HG02981 (cell line): ENCODE measurements around the gene MLH3.

Experiments used
- ATAC-seq: cut with Tn5 transposase; IDR thresholded peaks from one replicate; pipeline ENCODE4 v1.9.1; 2021; ENCODE audit warnings: mild to moderate bottlenecking, moderate library complexity; ENCODE audit not compliant: unreplicated experiment

The MLH3 gene

DNA sequence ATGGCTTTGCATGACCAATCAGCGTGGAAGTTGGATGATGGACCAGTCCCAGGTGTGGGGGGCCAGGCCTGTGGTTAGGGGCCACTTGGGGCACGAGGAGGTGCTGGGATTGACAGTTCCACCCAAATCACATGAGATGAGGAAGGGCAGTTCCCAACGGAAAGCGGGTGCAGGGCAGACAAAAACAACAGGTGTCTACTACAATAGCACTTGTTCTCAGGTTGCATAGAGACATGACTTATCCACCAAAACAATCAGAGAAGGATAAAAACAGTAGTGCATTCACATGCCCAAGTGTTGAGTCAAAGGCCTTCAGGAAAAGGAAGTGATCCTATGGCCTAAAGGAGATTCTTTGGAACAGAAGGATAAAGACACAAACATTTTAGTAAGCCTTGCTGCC, 63.1 kb downstream of the MLH3 start:
- ATAC-seq, result no peak

DNA sequence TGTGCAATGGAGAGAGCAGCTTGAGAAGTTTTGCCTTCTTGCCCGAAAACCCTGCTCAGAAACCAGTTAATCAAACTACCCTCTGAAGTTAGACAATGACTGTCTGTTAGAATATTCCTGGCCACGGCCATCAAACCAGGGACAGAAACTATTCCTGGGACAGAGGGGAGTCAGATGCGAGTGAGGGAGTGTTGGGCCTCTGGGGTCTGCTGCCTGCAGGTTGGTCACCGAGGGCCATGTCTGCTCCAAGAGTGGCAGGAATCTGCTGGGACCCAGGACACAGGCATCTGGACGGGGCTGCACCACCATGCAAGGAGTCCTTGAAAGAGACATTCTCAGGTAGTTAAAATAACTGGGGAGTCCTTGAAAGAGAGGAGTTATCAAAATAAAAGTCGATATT, 65.5 kb downstream of the MLH3 start:
- no peak for ATAC-seq

DNA sequence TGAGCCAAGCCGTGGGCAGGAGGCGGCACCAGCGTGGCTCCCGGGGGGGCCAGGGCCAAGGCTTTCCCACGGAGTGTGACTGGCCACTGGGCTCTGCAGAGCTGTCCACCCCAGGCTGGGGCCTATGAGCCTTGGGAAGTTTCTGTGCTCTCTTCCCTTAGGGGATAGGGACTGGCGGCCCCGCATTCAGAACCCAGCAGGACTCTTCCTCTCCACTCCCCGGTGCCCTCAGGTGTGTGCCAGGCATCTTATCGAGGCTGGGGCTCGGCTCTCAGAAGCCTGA, 66.3 kb downstream of the MLH3 start:
- no peak for ATAC-seq

DNA sequence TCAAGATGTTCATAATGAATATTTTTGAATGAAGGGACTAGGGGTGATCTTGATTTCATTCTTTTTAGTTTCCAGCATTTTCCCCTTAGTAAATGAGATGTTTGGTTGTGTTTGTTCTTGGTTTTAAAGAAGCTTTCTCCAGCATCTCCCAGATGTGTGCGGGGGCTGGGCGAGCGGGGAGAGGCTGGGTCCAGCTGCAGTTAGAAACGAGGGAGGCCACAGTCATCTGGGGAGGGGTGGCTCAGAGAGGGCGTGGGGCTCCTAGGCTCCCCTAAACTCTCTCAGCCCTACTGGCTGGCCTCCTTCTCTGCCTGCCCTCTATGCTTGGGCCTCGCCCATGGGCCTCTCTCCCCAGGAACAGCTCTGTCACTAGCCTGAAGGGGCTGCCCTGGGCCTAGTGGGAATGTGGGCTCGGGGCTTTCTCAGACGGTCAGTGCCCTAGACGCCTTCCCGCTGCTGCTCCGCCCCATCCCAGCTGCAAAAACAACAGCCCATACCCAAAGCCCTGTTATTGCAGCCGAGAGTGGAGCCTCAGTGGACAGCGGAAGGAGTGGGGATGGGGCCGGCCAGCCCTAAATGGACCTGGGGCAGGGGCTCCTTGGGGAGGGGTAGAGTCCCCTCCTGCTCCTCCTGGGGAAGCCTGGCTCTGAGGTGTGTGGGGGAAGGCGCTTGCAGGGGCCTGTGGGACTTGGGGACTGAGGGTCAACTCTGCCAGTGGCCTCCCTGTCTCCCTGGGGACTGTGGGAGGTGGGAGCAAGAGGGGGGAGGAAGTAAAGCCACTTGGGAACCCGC, 66.8 kb downstream of the MLH3 start:
- no peak for ATAC-seq

DNA sequence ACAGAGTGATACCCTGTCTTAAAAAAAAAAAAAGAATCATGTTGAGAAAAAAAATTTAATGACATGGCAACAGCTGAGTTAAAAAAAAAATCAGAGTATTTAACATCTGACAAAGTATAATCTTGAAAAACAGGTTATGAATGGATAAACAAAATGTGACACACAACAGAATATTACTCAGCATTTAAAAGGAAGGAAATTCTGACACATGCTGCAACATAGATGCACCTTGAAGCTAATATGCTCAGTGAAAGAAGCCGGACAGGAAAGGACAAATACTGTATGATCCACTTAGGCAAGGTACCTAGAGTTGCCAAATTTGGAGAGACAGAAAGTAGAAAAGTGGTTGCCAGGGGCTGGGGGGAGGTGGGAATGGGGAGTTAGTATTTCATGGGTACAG, 67.9 kb downstream of the MLH3 start:
- ATAC-seq, result no peak

DNA sequence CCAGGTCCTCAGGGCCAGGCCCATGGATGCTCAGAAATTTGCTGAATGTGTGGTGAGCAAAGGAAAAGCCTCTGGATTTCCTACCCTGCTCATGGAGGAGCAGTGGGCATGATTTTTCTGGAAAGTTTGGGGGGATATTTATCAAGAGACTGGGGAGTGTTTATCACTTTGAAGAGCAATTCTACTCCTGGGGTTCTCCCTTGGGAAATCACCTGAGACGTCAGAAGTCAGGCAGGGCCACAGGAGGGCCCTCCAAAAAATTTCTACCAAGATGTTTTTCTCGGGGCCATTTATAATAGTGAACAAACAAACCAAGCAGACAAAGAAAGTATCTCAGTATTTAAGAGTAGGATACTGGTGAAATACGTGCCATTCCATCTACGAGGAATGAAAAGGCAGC, 68.6 kb downstream of the MLH3 start:
- ATAC-seq, result no peak

DNA sequence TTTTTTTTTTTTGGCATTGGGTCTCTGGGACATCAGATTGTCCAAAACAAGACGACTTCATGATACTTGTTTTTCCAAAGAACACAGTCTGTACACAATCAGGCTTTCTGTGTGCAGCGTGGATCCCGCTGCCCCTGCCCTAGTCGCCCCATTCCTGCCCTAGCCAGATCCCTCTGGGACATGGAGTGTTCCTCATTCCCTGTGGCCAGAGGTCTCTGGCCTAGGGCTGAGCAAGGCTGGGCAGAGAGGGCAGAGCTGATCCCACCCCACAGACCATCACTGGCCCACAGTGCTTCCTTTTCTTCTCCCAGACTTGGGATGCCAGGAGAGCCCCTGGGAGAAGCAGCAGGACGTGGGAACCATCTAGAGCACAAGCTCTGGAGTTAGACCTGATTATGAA, 69.4 kb downstream of the MLH3 start:
- ATAC-seq, result no peak

DNA sequence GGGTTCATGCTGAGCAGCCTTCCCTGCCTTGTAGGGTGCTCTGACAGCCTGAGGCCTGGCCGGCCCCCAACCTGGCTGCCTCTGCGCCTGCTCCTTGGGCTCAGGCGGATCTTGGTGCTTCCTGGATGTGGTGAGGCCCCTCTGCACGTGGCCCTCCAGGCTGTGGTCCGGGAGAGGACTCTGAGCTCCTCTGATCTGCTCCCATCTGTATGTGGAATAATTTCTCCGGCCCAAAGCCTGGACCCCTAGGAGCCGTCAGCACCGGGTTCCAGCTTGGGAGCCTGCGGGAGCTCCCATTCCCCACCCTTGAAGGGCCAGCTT, 69.8 kb downstream of the MLH3 start:
- no peak for ATAC-seq

DNA sequence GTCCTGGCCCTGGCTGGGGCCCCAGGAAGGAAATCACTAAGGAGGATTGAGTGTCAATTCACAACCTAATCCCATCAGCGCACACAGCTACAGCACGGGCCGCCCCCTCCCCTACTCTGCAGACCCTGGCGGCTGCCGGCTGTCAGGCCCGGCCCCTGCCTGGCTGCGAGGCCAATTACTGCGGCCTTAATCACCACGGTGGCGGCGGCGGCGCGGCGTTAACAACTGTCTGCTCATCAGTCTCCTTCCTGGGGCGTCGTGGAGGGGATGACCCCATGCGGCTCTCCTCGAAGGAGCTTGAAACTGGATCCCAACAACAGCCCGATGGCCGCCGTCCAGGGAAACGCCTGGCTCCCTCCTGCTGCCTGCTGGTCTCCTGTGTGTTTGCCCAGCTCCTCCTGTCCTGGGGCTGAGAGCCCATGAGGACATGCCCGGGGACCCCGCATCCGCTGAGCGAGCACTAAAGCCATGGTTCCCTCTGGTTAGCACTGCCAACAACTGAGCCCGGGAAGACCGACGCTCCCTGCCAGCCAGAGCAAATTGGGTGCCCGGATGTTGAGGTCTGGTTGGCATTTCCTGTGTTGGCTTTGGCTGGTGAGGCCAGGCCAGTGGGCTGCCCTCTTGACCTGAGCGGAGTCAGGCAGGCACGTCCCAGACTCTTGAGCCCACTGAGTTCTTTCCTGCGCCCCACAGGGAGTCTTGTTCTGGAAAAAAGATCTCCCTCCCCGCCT, 70.4 kb downstream of the MLH3 start:
- no peak for ATAC-seq

DNA sequence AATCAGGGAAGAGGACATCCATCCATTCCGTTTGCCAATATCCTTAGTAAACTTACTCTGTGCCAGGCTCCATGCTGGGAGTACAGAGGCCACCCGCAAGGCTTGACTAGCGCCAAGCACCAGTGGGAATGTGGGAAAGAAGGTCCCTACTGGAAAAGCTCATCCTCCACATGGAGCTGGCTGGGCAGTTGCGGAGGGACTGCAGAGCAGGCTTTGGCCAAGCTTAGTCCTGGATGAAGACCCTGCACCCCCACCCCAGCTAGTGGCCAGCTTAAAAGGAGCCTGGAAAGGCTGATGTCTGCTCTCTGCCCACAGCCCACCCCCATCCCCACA, 70.9 kb downstream of the MLH3 start:
- no peak for ATAC-seq

DNA sequence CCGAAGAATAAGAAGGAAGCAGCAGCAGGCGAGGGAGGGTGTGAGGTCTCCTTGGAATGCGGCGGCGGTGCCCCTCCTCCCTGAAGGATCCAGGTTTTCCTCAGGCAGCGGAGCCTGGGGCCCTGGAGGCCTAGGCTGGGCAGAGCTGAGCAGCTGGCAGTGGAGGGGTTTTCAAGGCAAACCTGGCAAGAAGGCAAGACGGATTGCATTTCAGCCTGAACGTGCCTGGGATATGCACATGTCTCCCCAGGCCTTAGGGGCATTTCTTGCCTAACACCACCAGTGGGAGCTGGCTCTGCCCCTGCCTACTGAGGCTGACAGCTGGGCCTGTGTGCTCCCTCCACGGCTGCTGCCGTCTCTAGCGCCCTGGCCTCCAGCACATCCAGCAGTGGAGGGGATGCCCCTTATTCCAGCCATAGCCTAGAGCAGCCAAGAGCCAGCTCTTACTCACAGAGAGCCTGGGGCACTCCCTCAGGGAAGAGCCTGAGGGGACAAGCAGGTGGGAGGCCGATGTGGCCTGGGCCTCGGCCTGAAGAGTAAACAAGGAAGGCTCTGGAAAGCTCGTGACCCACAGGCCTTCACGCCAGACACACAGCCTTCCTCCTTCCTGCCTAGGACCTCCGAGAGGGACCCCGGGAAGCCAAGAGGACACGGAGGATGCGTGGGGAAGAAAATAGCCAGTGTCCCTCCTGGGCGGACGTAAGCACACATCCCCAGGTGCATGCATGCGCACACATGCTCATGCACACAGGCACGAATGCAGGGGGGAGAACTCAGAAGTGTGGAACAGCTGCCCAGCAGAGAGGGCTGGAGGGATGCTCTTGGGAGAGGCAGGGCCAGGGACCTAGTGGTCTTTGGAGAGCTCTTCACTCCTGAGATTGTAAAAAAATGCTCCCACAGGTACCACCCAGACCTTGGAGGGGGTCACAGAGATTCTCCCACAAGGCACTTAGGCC, 71.5 kb downstream of the MLH3 start:
- no peak for ATAC-seq

DNA sequence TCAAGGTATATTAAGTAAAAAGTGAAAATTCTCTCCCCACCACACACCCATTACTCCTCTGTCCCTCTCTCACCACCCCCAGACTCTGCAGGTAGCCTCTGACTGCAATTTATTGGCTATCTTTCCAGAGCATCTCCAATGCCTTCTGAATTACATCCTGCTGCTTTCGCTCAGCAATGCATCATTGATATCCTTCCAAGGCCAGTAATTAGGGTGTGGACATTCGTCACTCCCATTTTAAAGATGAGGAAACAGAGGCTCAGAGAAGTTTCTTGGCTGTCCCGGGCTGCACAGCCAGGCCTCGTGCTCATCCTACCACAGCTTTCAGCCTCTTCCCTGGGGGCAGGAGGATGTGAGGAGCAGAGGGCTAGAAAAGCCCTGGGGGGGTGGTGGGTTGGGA, 72.2 kb downstream of the MLH3 start:
- ATAC-seq, result no peak

DNA sequence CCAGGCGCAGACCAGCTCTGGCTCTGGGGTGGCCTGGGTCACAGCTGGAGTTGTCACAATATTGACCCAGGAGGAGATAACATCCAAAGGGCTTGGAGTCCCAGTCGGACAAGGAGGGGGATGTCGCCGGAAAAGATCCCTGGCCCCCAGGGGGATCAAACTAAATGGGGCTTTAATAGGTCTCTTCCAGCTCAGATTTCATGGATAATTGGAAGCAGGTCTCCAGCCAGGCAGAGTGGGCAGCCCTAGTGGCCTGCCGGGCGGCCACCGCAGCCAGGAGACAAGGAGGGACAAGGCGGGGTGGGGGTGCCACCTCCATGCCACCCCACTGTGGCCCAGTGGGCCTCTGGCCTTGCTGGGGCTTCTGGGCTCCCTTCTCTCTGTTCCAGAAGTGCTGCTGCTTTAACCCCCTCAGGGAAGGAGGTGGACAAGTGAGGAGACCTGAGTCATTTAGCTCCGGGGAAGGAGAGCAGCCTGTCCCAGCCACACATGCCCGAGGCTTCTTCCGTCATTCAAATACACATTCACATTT, 72.8 kb downstream of the MLH3 start:
- ATAC-seq, result no peak

DNA sequence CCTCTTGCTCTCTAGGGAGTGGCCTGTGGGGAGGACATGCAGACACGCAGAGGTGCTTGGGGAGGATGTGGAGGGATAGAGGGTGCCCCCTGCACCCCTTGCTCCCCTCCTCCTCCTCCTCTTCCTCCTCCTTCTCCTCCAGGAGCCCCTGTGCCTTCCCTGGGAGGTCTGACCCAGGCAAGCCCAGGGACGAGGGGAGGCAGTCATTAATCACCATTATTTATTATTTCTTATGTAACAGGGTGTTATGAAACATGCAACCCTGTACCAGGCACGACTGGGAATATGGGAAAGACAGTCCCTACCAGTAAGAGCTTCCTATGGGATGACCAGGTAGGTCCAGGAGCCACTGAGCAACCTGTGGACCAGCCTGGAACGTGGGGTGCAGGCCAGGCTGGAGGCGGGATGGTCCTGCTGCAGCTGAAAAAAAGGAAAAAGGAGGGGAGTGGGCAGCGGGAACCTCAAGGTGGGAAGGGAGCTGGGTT, 73.3 kb downstream of the MLH3 start:
- no peak for ATAC-seq

DNA sequence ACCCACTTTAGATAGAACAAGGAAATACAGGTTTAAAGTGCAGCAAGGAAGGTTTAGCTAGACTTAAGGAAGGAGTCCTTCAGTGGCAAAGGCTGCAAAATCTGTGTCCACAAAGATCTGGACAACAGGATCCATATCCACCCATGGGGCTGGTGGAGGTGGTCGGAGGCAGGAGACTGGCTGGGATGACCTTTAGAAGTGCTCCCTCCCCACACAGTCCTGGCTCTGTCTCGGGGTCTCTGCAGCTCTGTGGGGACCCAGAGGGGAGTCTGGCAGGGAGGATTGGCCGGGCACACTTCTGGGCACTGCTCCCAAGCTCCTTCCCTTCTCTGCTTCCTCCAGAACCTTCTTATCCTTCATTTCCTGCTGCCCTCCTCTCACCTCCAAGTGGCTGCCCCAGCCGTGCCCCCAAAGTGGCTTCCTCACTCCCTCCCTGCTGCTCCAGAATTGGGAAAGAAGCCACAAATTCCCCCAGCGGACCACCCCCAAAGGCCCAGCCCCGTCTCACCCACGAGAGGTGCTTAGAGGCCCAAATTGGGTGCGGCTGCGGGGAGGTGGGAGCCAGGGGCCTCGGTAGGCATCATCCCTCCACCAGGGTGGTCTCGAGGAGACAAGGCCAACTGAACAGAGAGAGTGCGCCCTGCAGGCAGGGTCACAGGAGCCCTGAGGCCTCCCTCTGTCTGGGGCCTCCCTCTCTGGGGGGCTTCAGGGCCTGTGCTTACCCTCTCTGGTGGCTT, 73.9 kb downstream of the MLH3 start:
- no peak for ATAC-seq

DNA sequence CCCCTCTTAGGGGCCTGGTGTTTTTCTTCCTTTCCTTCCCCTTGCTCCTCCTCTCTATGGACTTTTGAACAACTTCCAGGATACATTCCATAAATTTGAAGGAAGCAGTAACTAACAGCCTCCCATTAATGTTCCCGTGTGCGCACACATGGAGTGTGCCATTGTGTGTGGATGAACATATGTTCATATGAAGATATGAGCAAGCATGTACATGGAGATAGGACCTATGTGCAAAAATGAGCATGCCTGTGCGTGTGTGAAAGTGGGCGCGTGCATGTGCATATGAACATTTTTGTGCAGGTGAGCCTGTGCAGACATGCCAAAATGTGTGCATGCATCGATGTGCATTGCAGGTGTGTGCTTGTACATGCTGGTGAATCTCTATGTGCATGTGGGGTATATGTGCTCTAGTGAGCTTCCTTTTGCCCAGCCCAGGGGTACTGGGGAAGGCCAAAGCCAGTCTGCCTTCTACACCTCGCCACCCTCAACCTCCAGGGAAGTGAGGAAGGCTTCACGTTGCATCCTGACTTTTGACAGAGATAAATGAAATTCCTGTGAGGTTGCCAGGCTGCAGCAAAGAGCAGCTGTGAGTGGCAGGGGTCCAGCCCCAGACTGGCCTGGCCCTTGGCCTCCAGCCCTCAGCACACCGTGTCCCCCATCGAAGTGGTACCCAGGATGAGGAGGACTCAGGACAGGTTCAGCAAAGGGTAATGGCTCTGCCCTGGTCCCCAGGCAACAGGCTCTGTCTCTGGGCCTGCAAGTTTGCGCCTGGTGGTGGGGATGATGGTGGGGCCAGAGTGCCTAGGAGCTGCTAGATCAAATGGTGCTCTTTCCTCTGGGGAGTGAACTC, 74.8 kb downstream of the MLH3 start:
- no peak for ATAC-seq

DNA sequence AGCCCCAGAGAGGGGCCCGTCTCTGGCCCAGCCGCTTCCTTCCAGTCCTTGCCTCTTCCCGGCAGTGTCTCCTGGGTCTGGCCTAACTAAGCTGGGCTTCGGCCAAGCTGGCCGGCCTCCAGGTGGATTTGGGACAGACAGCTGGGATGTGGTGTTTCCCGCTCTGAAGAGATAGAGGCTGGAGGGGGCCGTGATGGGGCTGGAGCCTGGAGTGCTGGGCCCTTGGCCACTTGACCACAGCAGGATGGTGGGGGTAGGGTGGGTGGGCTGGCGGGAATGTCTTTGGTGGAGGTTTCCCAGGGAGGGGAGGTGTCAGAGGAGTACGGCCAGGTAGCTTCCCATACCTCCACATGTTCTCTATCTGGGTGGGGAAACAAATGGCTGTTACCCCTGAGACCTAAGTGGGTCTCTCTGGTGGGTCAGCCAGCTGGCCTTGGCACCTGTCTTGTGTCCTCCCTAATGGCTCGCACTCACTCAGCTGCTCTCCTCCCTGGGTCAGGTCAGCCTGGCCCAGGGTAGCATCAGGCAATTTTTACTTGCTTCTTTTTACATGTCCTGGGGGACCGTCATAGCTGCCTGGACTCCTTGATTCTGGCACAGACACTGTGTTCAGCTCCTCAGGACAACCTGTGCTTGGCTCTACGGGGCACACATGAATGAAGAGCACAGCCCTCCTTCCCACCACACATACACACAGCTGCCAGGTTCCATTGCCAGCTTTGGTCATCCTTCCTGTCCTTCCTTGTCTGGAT, 76.0 kb downstream of the MLH3 start:
- ATAC-seq, result no peak

DNA sequence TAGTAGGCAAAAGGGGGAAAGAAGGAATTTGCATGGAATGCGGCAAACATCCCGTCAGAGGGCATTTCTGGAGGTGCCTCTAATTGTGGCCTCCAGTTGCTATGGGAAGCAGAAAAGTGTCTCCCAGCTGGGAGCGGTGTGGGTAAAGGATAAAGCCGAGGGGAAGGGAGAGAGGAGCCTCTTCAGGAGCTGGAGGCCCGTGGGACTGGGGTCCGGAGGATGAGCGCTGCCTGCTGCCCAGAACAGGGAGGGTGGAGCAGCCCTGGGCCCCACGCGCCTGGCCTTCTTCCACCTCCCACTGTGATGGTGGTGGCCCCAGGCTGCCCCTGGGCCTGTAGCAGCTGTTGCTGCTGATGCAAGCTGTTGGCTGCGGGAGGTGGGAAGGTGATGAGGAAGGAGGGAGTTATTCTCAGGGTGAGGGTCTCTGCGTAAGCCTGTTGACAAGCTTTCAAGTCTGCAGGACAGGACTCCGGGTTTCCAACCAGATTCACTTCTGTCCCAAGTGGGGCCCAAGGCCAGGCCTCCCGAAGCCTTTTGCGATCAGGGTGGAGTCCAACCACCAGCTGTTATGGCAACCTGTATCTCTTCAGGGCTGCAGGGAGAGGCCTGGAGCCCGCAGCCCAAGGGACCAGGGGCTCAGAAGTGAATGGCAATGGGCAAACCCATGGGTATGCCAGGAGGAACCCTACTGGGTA, 76.8 kb downstream of the MLH3 start:
- no peak for ATAC-seq

DNA sequence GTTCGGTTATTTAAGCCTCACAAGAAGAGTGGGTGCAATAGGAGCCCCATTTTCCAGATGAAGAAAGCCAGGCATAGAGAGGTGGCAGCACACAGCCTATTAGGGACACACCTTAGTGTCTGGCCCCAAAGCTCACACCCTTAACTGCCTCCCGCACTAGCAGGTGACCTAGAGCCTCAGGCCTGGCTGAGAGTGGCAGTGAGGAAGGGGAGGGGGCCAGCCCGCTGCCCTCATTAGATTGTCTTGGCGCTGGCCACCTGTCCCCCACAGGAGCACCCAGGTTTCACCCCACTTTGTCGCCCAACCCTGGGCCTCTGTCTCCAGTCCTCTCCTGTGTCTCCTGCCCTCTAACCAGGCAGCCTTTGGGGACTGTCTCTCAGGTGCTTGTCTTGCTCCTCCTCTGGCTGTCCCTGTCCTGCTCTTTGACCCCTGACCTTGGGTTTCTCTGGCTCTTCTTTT, 77.3 kb downstream of the MLH3 start:
- no peak for ATAC-seq
